Myocyte (in vitro differentiated cells): ENCODE measurements around the gene GYPC. TPM values are rescaled to one million over a fixed set of nuclear protein-coding genes. Genes with fewer than 3 reads are reported as not detected.
A peak's percentile ranks its signal among the peaks of the same experiment; 100 is the strongest.

ENCODE experiments used
- DNase-seq: peaks from one replicate; pipeline ENCODE4 v3.0.0-alpha.2; 2012; ENCODE audit warnings: low read depth
- total RNA-seq: library from RNA; depleted of rRNA; stranded (reverse); fragments of >200 nt; gene quantifications from 2 replicates; pipeline ENCODE4 v1.2.3, GENCODE V29; 2014

The GYPC gene
- total RNA-seq, 1 donor from 2014 or later = 14.4 TPM

GRCh38 chr2:126729896-126730295 is 73.9 kb downstream of the GYPC start:
- DNase-seq = no peak

DNA sequence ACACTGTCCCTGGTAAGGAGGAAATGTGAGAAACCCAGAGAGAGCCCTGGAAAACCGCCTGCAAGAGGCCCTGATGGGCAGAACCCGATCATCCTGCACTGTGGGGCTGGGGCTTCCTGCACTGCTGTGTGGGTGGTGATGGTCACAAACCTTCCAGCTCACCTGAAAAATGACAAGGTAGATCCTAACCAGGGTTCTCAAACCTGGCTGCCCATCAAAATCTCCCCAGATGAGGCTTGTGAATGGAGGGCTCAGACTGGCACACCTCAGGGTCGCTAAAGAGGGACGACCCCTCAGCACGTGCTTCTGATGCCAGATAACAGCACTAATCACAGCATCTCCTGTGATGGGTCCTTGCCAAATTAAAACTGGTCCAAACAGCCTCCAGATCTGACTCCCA is 74.7 kb downstream of the GYPC start:
- no peak for DNase-seq

DNA sequence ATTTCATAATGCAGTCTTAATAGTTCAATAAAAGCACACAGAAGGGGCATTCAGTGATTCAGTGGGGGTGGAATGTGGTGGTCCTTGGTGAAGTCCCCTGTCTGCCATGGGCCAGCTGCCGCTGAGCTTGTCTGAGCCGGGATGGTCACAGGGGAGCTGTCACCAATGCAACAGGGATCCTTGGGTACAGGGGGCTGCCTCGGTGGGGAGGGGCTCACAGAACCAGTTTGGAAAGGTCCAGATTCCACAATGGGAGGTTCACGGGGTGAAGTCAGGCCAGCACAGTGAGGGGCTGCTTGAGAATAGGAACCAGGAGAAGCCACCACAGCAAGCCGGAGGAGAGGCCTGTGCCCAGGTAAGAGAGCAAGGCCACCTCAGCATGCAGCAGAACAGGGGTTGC is 75.4 kb downstream of the GYPC start:
- DNase-seq = no peak

DNA sequence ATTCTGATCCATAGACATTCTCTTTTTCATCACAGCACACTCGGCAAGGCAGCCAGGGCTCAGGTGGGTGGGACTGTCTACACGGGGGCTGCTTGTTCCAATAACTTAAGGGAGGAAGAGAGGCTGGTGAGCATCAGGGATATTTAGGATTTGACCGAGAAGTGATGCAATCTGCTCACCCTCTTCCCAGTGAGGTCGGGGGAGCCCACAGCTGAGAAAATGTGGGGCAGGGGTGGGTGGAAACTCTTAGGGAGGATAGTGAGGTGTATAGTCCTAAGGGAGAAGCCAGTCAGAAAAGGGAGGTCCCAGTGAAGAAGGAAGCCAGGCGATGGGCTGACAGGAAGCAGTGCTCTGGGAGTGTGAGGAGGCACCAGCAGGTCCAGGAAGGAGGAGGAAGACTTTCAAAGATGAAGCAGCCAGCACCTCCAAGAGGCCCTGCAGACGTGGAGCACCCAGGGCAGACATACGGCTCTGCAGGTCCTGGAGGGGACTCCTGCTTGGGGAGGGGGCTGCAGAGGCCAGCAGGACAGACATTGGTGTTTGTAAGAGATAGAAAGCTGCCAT is 76.8 kb downstream of the GYPC start:
- DNase-seq = no peak

DNA sequence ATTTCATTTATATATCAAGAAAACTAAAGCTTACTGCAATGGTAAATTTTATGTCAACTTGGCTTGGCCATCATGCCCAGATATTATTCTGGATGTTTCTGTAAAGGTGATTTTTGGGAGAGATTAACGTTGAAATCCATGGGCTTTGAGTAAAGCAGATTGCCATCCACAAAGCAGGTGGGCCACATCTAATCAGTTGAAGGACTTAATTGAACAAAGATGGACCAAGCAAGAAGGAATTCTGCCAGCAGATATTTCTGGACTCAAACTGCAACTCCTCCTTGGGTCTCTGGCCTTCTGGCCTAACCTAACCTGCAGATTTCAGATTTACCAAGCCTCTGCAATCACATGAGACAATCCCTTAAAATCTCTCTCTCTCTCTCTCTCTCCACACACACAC is 77.8 kb downstream of the GYPC start:
- no peak for DNase-seq

DNA sequence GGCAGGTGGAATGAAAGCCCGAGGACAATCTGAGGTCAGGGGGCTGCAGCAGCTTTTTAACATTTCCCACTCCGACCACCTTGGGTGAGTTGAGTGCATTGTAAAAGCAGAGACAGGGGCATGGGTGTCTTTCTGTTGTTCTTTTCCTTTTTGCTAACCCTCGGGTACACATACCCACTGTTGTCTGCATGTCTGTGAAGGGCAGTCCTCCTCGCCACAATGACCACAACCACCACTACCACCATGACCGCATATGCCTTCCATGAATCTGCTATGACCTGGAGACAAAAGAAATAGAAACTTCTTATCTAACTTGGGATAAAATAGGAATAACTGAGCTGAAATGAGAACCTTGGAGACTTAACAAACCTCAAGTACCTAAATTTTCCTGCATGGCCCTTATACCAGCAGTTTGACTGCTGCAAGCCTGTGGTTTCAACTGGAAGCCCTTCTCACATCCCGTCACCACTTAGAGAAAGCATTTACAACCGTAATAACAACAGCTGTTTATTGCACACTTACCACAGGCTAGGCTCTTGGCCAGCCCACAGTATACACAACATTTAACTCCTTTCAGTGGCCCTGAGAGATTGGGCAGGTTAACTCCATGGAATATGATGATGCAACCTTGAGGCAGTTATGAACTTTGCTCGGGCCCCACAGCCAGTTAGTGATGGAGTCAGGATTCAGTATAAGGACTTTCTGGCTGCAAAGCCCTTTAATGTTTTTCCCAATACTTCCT is 80.3 kb downstream of the GYPC start:
- peak; percentile 77 for DNase-seq

DNA sequence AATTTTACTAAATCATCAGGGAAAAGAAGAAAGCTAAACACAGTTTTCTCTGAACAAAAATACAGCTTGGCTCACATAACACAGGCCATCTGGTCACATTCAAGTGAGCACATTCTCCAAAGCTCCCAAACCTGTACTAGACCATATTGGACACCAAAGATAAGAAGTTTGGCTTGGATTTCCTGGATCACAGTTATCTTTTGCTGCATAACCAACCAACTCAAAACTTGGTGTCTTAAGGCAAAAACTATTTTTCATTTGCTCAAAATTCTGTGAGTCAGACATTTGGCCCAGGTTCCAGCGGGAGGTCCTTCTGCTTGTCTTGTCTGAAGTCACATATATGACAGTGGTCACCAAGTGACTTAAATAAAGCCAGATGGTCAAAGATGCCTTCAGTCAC is 83.2 kb downstream of the GYPC start:
- no peak for DNase-seq

GRCh38 chr2:126744640-126745039 is 88.7 kb downstream of the GYPC start:
- no peak for DNase-seq

Other genes with a start within 250 kb of the GYPC start
- not detected in 2 replicates for gene TEX51, start 242.7 kb downstream of the GYPC start, total RNA-seq